HG03342 (cell line): Measurements from ENCODE around the gene GCNT1.
"Not testable (repeated sequence)": the region's sequence is repeated elsewhere in the genome, so short reads cannot be mapped to it uniquely, and the experiment has no call there.

Experiments
- ATAC-seq: cut with Tn5 transposase; IDR thresholded peaks from one replicate; pipeline ENCODE4 v1.9.1; 2021; ENCODE audit warnings: mild to moderate bottlenecking, moderate library complexity; ENCODE audit not compliant: unreplicated experiment

Gene GCNT1

DNA sequence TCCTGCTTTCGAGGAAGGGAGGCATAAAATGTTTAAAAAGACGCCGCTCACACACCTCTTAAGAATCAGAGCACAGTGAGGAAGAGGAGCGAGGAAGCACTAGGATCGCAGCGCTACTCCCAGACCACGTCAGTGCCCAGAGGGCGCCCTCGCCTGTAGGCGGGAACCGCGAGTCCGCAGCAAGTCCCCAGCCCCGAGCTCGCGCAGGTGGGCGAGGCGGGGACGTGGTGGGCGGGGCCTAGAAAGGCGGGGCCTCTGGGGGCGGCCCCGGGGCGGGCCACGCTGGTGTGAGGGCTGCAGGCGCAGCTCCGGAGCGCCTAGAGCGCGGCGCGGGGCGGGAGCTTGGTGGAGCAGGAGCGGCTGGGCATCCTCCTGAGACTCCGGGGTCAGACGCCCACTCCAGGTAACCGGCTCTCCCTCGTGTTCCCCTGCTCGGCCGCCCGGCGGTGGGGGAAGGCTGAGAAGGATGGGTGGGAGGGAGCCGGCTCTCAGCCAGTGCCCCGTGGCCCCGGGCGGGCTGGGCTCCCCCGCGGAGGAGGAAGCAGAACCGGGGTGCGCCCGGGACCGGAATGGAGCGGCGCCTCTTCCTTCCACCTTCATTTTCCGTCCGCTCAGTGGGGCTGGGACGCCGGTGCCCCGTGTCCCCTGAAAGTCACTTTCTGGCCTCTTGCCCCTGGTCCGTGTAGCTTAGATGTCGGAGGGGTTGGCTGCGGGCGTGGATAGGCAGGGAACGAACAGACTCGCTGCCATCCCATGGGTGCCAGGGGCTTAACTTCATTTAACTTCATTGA lies at the start of gene GCNT1:
TSS of gene GCNT1 (plus strand) at position 280 of the 791 bp plus-strand sequence. CDS start 43,200 bp downstream, outside the sequence.
- peak; percentile 82 for ATAC-seq

GRCh38 chr9:76412638-76413037 lies 46.3 kb upstream of the GCNT1 start:
- no peak for ATAC-seq

GRCh38 chr9:76413658-76414057 lies 45.3 kb upstream of the GCNT1 start:
- no peak for ATAC-seq

- peak; percentile 84 for ATAC-seq
Observed at GRCh38 chr9:76414661-76415060, 44.3 kb upstream of the GCNT1 start.

DNA sequence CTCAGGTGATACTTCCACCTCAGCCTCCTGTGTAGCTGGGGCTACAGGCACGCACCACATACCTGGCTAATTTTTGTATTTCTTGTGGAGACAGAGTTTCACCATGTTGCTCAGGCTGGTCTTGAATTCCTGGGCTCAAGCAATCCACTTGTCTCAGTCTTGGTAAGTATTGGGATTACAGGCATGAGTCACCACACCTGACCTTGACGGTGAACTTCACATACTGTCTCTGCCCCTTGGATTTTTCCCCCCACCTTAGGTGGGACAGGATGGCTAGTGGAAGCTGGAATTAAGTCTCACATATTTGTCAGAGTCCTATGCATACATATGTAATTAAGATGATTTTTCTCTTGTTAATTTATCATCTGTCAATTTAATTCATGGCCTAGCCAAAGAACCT lies 43.8 kb upstream of the GCNT1 start:
- ATAC-seq = no peak

- no peak for ATAC-seq
Observed at GRCh38 chr9:76415731-76416130, 43.3 kb upstream of the GCNT1 start.

DNA sequence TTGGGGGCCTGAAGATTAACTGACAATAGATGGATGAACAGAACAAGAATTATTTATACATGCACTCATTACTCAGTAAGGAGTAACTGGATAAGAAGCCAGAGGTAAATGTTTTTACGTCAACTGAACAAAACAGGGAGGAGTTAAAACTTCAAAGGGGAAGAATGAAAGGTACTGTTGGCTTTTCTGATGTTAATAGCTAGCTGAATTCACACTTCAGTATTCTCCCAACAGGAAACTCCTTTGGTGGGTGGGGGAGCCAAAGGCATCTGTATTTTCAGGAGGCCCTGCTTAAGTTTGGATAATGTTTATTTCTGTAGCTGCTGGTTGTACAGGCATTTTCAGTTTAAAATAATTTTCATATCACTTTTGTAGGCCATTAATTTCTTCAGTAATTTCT lies 41.6 kb upstream of the GCNT1 start:
- no peak for ATAC-seq

- peak; percentile 45 for ATAC-seq
Observed at GRCh38 chr9:76419782-76420380, 39.1 kb upstream of the GCNT1 start.

GRCh38 chr9:76423216-76424177 lies 35.5 kb upstream of the GCNT1 start:
- ATAC-seq = no peak

- ATAC-seq = no peak
Observed at GRCh38 chr9:76424491-76424890, 34.5 kb upstream of the GCNT1 start.

- no peak for ATAC-seq
Observed at GRCh38 chr9:76425677-76426453, 33.1 kb upstream of the GCNT1 start.

- ATAC-seq = no peak
Observed at GRCh38 chr9:76426807-76427419, 32.1 kb upstream of the GCNT1 start.

- no peak for ATAC-seq
Observed at GRCh38 chr9:76431601-76432000, 27.4 kb upstream of the GCNT1 start.

GRCh38 chr9:76433406-76433805 lies 25.6 kb upstream of the GCNT1 start:
- no peak for ATAC-seq

DNA sequence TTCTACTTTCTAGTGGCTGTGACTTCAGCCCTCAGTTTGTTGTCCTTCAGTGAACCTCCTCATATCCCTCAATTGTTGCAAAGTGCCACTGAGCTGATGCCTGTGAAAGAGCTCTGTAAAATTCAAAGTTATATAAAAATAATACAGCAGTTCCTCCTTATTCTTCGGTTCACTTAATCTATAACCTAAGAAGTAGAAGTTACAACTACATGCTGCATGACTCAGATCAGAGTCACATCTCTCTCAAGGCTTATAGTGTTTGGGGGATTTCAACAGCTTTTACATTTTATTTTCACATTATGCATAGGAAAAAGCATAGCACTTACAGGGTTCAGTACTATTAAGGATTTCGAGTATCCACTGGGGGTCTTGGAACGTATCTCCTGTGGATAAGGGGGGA lies 25.1 kb upstream of the GCNT1 start:
- no peak for ATAC-seq

- ATAC-seq = not testable (repeated sequence)
Observed at GRCh38 chr9:76434897-76435296, 24.1 kb upstream of the GCNT1 start.

DNA sequence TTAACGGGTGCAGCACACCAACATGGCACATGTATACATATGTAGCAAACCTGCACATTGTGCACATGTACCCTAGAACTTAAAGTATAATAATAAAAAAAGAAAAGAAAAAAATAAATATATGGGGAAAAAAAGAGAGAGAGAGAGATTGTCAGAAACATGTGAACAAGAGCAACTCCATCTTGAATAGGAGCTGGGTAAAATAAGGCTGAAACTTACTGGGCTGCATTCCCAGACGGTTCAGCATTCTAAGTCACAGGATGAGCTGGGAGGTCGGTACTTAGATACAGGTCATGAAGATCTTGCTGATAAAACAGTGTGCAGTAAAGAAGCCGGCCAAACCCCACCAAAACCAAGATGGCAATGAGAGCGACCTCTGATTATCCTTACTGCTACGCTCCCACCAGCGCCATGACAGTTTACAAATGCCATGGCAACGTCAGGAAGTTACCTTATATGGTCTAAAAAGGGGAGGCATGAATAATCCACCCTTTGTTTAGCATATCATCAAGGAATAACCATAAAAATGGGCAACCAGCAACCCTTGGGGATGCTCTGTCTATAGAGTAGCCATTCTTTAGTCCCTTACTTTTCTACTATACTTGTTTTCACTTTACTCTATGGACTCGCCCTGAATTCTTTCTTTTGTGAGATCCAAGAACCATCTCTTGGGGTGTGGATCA lies 21.8 kb upstream of the GCNT1 start:
- ATAC-seq = not testable (repeated sequence)

GRCh38 chr9:76438841-76439588 lies 20.0 kb upstream of the GCNT1 start:
- peak; percentile 43 for ATAC-seq
